IMR-90 (cell line): Measurements from ENCODE around the gene TRAFD1.

Experiments used
- CHD1 ChIP-seq: IDR thresholded peaks from 2 replicates; pipeline ENCODE4 v1.6.1; 2012; ENCODE audit warnings: low read depth, low read length, improper control_type of control experiment
- CTCF ChIP-seq: conservative IDR thresholded peaks from 2 replicates; pipeline ENCODE4 v1.5.1; 2012; ENCODE audit warnings: mild to moderate bottlenecking, low read depth, low read length, improper control_type of control experiment
- FOS ChIP-seq: fragments of 150-350 bp; IDR thresholded peaks from 2 replicates; pipeline ENCODE4 v1.6.1; 2016; ENCODE audit warnings: low read depth, low read length
- NFE2L2 ChIP-seq: fragments of 150-350 bp; IDR thresholded peaks from 2 replicates; pipeline ENCODE4 v1.6.1; 2016; ENCODE audit warnings: low read depth, mild to moderate bottlenecking, low read length
- POLR2A ChIP-seq: IDR thresholded peaks from 2 replicates; pipeline ENCODE4 v1.6.1; 2012; ENCODE audit warnings: mild to moderate bottlenecking, low read depth, low read length
- RAD21 ChIP-seq: IDR thresholded peaks from 2 replicates; pipeline ENCODE4 v1.6.1; 2012; ENCODE audit warnings: low read length, improper control_type of control experiment
- RCOR1 ChIP-seq: IDR thresholded peaks from 2 replicates; pipeline ENCODE4 v1.6.1; 2012; ENCODE audit warnings: mild to moderate bottlenecking, low read length, improper control_type of control experiment; ENCODE audit not compliant: insufficient replicate concordance
- RFX5 ChIP-seq: IDR thresholded peaks from 2 replicates; pipeline ENCODE4 v1.8.0; 2012; ENCODE audit warnings: low read depth, mild to moderate bottlenecking, low read length, moderate library complexity
- SMC3 ChIP-seq: fragments of 150-350 bp; IDR thresholded peaks from 2 replicates; pipeline ENCODE4 v1.6.1; 2016; ENCODE audit warnings: low read depth, mild to moderate bottlenecking, antibody characterized with exemption, low read length, moderate library complexity
- USF2 ChIP-seq: fragments of 150-350 bp; IDR thresholded peaks from 2 replicates; pipeline ENCODE4 v1.6.1; 2017; ENCODE audit warnings: mild to moderate bottlenecking, antibody characterized with exemption, low read length, low read depth

- TF ChIP-seq CTCF (no peak), POLR2A (no peak), RAD21 (no peak), RCOR1 (no peak), RFX5 (no peak), CHD1 (no peak), FOS (no peak), SMC3 (no peak), NFE2L2 (no peak), USF2 (no peak)
These were observed 57.1 kb downstream of the TRAFD1 start for GRCh38 chr12:112182499-112182898.
